ENCODE results near the gene KIAA1614.

DNA sequence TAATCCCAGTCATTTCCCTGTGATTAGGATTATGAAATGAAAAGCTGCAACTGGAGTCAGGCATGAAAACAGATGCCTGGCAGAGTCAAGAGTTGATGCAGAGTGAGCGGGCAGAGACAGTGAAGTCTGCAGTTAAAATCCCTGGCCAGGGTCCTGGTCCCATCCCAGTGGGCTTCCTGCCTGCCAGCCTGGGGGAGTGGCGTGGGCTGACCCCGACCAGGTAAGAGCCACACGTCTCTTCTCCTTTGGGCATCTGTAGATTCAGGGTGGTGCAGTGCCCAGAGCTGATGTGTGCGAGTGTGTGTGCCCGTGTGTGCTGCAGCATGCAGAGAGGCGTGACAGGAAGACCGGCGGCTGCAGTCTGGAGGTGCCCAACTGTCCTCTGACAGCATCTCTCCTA lies 6.2 kb upstream of the KIAA1614 start:
- TF ChIP-seq, protein P1, sequence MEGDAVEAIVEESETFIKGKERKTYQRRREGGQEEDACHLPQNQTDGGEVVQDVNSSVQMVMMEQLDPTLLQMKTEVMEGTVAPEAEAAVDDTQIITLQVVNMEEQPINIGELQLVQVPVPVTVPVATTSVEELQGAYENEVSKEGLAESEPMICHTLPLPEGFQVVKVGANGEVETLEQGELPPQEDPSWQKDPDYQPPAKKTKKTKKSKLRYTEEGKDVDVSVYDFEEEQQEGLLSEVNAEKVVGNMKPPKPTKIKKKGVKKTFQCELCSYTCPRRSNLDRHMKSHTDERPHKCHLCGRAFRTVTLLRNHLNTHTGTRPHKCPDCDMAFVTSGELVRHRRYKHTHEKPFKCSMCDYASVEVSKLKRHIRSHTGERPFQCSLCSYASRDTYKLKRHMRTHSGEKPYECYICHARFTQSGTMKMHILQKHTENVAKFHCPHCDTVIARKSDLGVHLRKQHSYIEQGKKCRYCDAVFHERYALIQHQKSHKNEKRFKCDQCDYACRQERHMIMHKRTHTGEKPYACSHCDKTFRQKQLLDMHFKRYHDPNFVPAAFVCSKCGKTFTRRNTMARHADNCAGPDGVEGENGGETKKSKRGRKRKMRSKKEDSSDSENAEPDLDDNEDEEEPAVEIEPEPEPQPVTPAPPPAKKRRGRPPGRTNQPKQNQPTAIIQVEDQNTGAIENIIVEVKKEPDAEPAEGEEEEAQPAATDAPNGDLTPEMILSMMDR (IDR thresholded peaks at IDR 0.05; ENCODE audit: low read depth, low read length) = no peak
- TF ChIP-seq MYC (IDR thresholded peaks at IDR 0.05; ENCODE audit: low read depth, low read length) = no peak

Measured in NB4 (cell line).